Calu3 (cell line): Measurements from ENCODE around the gene ALPK3. TPM values are rescaled to one million over a fixed set of nuclear protein-coding genes. Genes with fewer than 3 reads are reported as not detected.

ENCODE experiments used
- BruUV-seq: library from RNA; stranded (reverse); fragments of 400-500 nt; replicated peaks from 2 replicates; lab custom pipeline; 2021; lab: Mats Ljungman, UMichigan
- CTCF ChIA-PET: fragments of 300-600 bp; sonication (Branson Sonifier 250); formaldehyde crosslinking; loops from one replicate; lab custom pipeline; 2022; ENCODE audit warnings: antibody characterized with exemption; lab: Charles Lee
- DNase-seq: peaks from one replicate; pipeline ENCODE4 v3.0.0; 2022
- H3K27ac Mint-ChIP-seq: one replicate; pipeline ENCODE4 v1.8.0; 2022; ENCODE audit warnings: mixed read lengths; ENCODE audit not compliant: unreplicated experiment
- H3K27me3 Mint-ChIP-seq: one replicate; pipeline ENCODE4 v1.8.0; 2022; ENCODE audit warnings: mixed read lengths; ENCODE audit not compliant: unreplicated experiment
- H3K36me3 Mint-ChIP-seq: one replicate; pipeline ENCODE4 v1.8.0; 2022; ENCODE audit warnings: mild to moderate bottlenecking, moderate library complexity, mixed read lengths; ENCODE audit not compliant: insufficient read depth, unreplicated experiment
- H3K4me1 Mint-ChIP-seq: one replicate; pipeline ENCODE4 v1.8.0; 2022; ENCODE audit warnings: mild to moderate bottlenecking, low read depth, mixed read lengths; ENCODE audit not compliant: unreplicated experiment
- H3K4me3 Mint-ChIP-seq: one replicate; pipeline ENCODE4 v1.8.0; 2022; ENCODE audit warnings: mild to moderate bottlenecking, low read depth, moderate library complexity, mixed read lengths; ENCODE audit not compliant: unreplicated experiment
- H3K9me3 Mint-ChIP-seq: one replicate; pipeline ENCODE4 v1.8.0; 2022; ENCODE audit warnings: low read depth, mixed read lengths; ENCODE audit not compliant: unreplicated experiment
- intact Hi-C: fragments of 100-400 bp; cut with micrococcal nuclease; formaldehyde crosslinking; loops from one replicate; pipeline ENCODE4 v1.10.0; 2022; ENCODE audit not compliant: unreplicated experiment
- total RNA-seq: library from RNA; stranded (reverse); gene quantifications from 2 replicates; pipeline ENCODE4 v1.2.3, GENCODE V29; 2022
- TF ChIP-seq, protein P1 (sequence below): fragments of 200-600 bp; IDR thresholded peaks from one replicate; pipeline ENCODE4 v1.8.0; 2022; ENCODE audit warnings: antibody characterized with exemption; ENCODE audit not compliant: unreplicated experiment

The ALPK3 gene
- total RNA-seq, 1 experiment from 2014 or later, result 4.6 TPM

DNA sequence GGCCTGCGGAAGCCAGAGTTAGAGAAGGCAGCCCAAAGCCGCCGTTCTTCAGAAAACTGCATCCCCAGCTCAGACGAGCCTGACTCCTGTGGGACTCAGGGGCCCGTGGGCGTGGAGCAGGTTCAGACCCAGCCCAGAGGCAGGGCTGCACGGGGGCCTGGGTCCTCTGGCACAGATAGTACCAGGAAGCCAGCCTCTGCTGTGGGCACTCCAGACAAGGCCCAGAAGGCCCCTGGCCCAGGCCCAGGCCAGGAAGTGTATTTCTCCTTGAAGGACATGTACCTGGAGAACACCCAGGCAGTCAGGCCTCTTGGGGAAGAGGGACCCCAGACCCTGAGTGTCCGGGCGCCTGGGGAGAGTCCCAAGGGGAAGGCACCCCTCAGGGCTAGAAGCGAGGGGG is 23.1 kb downstream of the ALPK3 start:
- CTCF ChIA-PET, result interaction anchor here (0.7 to 1.9 kb wide), 3 partner anchors 72 to 88 kb away, joined by 3 to 15 read pairs (median 6); no protein-coding TSS in a partner anchor
- peak overlapping the region; percentile 49 for H3K4me3 Mint-ChIP-seq
- peak overlapping the region; percentile 93 for H3K27ac Mint-ChIP-seq
- peaks cover 24% of the 10 kb centered on the region for H3K36me3 Mint-ChIP-seq
- no peak for DNase-seq
- H3K4me1 Mint-ChIP-seq, result peaks cover 34% of the 10 kb centered on the region
- BruUV-seq, result no TSS peak
- no peaks in the 10 kb centered on the region for H3K9me3 Mint-ChIP-seq
- TF ChIP-seq, protein P1, sequence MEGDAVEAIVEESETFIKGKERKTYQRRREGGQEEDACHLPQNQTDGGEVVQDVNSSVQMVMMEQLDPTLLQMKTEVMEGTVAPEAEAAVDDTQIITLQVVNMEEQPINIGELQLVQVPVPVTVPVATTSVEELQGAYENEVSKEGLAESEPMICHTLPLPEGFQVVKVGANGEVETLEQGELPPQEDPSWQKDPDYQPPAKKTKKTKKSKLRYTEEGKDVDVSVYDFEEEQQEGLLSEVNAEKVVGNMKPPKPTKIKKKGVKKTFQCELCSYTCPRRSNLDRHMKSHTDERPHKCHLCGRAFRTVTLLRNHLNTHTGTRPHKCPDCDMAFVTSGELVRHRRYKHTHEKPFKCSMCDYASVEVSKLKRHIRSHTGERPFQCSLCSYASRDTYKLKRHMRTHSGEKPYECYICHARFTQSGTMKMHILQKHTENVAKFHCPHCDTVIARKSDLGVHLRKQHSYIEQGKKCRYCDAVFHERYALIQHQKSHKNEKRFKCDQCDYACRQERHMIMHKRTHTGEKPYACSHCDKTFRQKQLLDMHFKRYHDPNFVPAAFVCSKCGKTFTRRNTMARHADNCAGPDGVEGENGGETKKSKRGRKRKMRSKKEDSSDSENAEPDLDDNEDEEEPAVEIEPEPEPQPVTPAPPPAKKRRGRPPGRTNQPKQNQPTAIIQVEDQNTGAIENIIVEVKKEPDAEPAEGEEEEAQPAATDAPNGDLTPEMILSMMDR, result no peak
- intact Hi-C loops, result loop anchor here (5.0 kb wide), 1 partner anchor 263 kb away; no protein-coding TSS in a partner anchor
- H3K27me3 Mint-ChIP-seq, result peaks cover 24% of the 10 kb centered on the region

DNA sequence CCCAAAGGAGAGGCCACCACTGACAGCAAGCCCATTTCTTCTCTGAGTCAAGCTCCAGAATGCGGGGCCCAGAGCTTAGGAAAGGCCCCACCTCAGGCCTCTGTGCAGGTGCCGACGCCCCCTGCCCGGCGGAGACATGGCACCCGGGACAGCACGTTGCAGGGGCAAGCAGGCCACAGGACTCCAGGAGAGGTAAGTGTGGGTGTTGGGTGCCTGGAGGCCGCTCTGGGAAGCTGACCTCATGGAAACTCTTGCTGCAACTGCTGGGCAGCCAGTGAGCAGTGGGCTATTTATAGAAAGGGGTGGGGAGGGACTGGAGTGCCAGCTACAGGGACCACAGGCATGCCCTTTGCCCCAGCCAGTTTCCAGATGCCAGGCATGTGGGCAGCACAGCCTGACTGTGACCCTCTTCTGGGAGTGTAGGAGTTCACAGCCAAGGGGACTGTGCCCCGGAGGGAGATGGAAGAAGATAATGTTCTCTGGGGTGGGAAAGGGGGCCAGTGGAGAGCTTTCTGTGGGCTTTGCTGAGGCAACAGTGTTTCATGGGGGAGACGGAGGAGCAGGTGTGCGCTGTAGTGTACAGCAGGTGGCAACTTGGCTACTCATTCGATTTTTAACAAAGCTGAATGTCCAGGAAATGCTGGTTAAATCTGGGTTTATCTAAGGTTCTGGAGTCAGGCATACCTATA is 23.7 kb downstream of the ALPK3 start:
- Mint-ChIP-seq H3K4me1 (peaks cover 37% of the 10 kb centered on the region), H3K9me3 (no peaks in the 10 kb centered on the region), H3K27me3 (peaks cover 24% of the 10 kb centered on the region), H3K36me3 (peaks cover 29% of the 10 kb centered on the region), H3K27ac (peak overlapping the region; percentile 93), H3K4me3 (peak overlapping the region; percentile 49)
- DNase-seq, result peak; percentile 89
- TF ChIP-seq, protein P1, result no peak
- CTCF ChIA-PET, result interaction anchor here (0.6 to 1.9 kb wide), 8 partner anchors 12 to 127 kb away, joined by 3 to 15 read pairs (median 4); no protein-coding TSS in a partner anchor
- BruUV-seq, result no TSS peak
- intact Hi-C loops, result loop anchor here (1.0 to 5.0 kb wide), 3 partner anchors 18 to 264 kb away; no protein-coding TSS in a partner anchor

DNA sequence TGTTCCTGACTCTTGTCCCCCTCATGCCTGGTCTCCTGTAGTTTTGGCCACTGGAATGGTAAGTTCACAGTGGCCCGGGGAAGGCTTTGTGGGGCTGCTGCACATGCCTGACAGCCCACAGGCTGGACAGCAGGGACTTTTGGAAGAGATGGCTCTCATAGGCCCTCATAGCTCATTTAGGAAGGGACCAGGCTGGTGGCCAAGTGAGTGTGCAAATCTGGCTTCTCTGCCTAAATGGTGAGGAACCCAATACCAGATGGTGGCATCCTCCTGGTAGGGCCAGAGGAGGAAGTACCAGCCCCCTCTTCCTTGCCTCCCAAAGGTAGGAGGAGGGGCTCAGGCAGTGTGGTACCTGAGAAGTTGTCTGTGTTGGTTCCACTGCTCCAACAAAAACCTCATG is 25.6 kb downstream of the ALPK3 start:
- peaks cover 4% of the 10 kb centered on the region for H3K9me3 Mint-ChIP-seq
- no TSS peak for BruUV-seq
- H3K36me3 Mint-ChIP-seq, result peaks cover 30% of the 10 kb centered on the region
- H3K4me1 Mint-ChIP-seq, result peaks cover 37% of the 10 kb centered on the region
- H3K27ac Mint-ChIP-seq, result peak overlapping the region; percentile 93
- CTCF ChIA-PET, result interaction anchor here (1.0 to 1.4 kb wide), 2 partner anchors 10 to 87 kb away, joined by 4 read pairs; no protein-coding TSS in a partner anchor
- intact Hi-C loops, result loop anchor here (5.0 kb wide), 1 partner anchor 265 kb away; no protein-coding TSS in a partner anchor
- peaks cover 7% of the 10 kb centered on the region for H3K27me3 Mint-ChIP-seq
- no peak for DNase-seq
- TF ChIP-seq, protein P1, result no peak
- no peak overlapping the region for H3K4me3 Mint-ChIP-seq

DNA sequence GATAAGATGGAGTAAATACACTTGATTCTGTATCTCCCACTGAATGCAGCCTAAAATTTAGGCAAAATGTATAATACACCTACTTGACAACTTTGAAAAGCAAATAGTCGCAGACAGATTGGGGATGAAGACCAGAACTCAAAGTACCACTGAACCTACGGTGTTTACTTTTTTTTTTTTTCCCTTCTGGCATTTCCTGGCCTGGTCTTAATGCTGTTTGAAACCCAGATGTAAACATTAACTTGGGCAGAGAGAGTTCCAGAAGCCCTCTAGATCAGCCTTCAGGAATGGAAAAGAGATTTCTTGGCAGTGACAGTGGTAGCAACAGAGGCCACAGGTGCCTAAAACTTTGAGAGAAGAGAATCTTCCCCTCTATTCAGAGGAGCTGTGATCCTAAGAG is 27.8 kb downstream of the ALPK3 start:
- Mint-ChIP-seq H3K4me1 (peaks cover 32% of the 10 kb centered on the region), H3K4me3 (no peak overlapping the region), H3K9me3 (peaks cover 4% of the 10 kb centered on the region), H3K27ac (peak overlapping the region; percentile 42), H3K27me3 (no peaks in the 10 kb centered on the region), H3K36me3 (peaks cover 21% of the 10 kb centered on the region)
- CTCF ChIA-PET, result interaction anchor here (0.8 to 1.1 kb wide), 3 partner anchors 67 to 148 kb away, joined by 5 to 8 read pairs (median 7); no protein-coding TSS in a partner anchor
- no TSS peak for BruUV-seq
- TF ChIP-seq, protein P1, result no peak
- intact Hi-C loops, result loop anchor here (1.0 to 5.0 kb wide), 2 partner anchors 83 to 268 kb away; no protein-coding TSS in a partner anchor
- no peak for DNase-seq
